Suppressor macrophage (primary cell): ENCODE data around the gene CUBN.
"Not testable (repeated sequence)": the region's sequence is repeated elsewhere in the genome, so short reads cannot be mapped to it uniquely, and the experiment has no call there.

Source experiments
- DNase-seq, 4 experiments: peaks; one replicate each; pipeline ENCODE4 v3.0.0-alpha.2; 2020 to 2022

CUBN gene

DNA sequence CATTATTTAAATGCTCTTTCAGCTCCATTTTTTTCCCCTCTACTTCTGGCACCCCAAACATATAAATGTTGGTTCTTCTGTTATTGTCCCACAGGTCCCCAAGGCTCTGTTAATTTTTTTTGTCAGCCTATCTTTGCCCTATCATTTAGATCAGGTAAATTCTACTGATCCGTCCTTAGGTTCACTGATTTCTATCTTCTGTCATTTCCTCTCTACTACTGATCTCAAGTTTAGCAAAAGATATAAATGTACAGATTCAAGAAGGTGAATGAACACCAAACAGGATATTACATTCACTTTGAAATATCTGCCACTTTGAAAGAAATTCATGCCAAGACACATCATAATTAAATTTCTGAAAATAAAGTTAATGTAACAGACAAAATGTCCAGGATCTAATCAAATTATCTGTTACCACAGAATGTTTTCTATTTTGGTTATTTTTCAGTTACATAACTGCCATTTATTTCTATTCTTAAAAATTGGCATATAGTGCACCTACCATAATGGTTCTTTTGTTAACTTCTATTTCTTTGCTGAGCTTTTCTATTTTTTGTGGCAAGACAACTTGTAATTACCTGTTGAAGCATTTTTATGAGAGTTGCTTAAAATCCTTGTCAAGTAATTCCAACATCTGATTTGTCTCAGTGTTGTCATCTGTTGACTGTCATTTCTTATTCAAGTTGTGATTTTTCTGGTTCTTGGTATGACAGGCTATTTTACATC is 12.1 kb upstream of the CUBN start:
- no peak for DNase-seq

DNA sequence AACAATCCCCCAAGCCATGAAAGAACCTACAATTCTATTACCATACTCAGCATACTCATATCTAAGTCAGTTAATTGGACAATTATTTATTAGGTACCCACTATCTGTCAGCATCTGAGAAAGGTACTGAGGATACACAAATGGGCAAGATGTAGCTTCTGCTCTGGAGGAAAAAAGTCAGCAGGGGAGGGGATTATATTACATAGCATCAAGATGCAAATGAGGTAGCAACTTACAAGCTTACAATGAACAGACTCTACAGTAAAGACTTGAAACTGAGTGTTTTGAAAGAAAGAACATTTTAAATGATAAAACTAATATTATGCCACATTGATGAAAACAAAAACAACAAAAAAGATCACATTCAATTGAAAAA is 10.8 kb upstream of the CUBN start:
- DNase-seq, result no peak

DNA sequence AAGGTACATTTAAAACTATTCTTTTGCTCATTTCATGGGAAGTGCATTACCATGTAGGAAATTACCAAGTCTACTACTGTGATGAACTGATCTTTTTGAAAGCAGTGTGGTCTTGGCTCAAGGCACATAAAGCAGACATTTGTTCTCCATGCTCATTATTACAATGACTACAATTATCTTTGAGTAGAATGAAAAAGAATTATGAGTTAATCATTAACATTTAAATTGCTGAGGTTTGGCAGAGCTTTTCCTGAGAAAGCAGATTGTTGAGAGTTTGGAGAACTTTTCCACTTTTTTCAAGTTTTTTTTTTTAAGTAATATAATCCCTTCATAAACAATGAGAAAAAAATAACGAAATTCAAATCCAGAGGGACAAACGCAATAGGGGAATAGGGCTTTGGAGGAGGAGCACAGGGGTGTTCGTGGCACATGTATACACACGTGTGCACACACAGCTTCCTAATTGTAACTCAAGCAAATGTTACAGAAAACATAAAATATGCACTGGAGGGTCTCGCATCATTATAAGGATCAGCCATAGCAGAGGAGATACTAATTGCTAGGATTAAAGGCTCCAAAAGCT is 8.9 kb upstream of the CUBN start:
- no peak for DNase-seq

DNA sequence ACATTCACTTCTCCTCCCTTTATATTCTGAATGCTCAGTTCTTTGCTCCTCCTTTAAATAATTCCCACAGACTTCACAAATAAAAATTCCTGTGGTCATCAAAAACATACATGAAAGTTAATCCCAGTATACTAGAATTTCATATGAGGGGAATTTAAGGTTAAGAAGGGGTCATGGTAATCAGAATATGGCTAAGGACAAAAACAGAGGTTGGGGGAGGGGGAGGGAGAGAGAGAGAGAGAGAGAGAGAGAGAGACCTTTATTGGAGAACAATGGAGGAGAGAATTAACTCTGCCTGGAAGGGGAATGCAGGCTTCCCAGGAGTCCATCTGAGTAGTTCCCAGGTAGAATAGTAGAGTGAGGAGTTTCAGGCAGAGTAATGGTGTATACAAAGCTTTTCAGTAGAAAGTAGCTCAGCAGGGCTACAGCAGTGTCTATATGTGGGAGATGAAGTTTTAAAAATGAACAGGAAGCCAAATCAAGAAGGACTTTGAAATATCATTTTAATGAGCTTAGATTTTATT is 5.2 kb upstream of the CUBN start:
- DNase-seq, result no peak

DNA sequence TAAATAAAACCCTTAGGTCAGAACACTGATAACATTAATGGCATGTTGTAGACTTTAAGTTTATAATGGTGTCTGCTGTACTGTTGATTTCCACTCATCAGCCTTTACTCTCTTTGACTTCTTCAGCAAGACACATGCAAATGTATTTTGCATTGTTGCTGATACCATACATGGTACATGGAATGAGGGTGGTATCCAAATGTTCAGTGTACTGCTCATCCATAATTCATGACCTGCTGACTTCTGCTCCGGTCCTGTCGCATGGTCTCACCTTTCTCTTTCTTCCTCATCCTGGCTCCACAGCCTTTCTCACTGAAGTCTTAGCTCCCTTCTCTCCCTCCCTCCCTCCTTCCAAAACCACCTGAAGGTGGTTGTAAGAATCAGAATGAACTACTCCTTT is 4.7 kb upstream of the CUBN start:
- DNase-seq, result no peak

DNA sequence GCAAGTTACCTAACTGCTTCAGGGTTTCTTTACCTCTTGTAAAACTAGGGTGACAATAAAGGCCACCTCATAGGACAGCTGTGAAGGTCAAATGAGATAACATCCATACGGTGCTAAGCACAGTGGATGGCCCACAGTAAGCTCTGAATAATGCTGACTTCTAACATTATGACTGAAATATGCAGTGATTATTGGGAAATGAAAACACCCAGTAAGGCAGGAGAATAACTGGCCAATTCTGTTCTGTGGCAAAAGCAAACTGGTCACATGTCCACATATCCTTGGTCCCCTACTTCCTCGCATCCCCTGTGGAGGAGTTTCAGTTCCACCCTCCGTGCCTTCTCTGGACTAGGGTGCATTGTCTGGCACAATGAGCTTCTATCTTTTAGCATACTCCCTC is 1.4 kb downstream of the CUBN start:
- peak; percentile 59 to 87 (median 76) for DNase-seq

DNA sequence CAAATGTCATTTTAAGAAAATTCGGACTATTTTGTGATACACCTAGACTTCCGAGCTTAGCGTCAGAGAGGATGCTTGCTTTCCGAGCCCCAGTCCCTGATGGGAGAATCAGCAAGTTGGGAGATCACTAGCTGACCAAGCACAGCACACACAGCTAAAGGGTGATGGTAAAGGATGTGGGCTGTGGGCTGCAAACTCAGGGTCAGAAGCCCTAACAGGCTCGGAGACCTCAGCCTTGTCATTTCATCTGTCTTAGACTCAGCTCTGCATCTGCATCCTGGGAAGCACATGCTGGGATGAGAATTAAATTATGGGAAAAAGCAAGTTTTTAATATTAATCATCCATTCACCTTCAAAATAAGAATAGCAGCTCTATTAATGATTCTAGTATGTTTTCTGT is 3.3 kb downstream of the CUBN start:
- no peak for DNase-seq

DNA sequence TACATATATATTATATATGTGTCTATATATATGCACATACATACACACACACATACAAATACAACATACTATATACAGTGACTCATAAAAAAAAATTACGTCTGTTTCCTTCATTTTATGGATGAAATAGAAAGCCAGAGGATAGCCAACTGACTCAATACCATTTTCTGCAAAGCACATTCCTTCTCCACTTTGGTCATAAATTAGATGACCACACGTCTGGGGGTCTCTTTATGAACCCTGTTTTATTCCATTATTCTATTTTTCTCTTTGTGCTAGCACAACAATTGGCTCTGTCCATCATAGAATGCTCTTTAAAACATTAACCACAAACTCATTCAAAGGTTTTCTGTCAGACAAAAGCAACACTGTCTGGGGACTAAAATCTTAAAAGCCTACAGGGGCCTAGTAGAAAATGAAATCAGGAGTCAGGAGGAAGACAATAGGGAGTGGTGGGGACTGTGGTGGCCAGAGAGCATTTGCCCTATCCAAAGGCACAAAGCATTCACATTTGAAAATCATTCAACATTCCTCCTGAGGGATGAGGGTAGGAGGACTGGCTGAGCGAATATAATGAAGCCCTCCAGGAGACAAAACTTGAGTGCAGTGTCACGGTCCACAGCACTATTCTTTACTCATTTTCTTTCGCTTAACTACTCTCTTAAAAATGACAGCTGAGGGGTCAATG is 4.3 kb downstream of the CUBN start:
- DNase-seq, result no peak

DNA sequence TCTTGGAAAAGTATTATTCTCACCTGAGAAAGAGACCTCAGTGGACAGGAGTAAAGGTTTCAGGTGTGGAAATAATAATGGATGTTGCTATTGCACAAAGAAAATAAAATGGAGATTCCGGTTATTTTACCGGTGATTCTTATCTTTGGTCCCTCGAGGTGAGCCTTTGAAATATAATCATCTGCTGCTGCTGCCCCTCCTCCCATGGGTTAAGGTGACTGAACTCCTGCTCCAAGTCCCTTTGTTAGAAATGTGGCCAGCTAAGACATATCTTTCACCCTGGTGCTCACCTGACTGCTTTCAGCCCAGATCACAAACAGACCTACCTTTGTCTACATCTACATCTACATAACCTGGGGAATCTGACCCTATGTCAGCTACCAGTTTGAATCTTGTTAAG is 5.7 kb downstream of the CUBN start:
- no peak for DNase-seq

DNA sequence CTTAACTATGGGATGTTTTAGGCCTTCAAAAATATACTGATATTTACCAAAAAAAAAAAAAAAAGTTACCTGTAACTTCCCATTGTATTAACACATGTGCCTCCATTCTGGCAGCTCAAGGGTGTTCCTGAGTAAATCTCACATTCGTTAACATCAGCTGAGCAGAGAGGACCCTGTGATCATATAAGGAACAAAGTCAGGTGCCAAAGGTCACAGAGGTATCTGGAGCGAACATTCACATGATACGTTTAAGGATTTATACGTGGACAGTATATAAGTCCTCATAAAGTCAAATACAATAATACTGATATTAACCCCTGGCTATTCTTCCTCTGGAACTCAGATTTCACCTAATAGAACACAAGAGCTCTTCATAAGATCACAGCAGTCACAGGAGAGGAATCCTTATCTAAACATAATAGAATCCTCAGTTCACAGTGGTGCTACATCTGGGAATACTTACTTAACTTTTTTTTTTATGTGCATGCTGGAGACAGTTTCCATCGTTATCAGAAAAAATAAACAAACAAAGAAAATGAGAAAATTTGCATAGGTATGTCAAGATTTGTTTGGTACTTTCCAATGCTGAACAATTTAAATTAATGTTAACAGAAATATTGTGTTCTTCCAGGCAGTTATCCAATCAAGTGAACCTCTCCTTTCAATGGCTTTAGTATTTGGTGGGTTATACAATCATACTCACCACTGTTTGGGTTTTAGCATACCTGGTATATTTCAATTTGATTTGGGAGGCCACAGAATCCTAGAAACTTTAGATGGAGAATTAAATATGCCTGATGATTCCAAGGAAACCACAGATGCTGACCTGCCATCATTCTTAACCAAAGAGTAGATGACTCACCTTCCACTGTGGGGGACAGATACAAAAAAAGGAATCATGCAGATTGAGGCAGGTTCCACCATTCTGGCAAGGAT is 6.6 kb downstream of the CUBN start:
- no peak for DNase-seq

DNA sequence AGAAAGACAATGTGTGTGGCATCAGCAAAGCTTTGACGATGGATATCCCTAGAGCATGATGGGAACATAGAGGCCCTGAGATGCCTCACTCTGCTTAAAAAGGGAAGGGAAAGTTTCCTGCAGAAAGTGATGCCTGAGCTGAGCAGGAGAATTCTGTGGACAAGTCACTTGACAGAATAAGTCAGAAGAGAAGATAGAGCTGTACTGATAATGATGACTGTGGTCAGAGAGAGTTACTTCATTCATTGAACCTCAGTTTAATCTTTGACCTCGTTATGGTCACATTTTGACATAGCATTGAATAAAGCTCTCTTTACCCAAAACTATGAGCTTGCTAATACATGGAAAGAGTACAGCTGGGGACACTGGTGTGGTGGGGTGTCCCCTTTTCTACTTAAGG is 7.6 kb downstream of the CUBN start:
- peak in 1 of 4 experiments; percentile 12 for DNase-seq

DNA sequence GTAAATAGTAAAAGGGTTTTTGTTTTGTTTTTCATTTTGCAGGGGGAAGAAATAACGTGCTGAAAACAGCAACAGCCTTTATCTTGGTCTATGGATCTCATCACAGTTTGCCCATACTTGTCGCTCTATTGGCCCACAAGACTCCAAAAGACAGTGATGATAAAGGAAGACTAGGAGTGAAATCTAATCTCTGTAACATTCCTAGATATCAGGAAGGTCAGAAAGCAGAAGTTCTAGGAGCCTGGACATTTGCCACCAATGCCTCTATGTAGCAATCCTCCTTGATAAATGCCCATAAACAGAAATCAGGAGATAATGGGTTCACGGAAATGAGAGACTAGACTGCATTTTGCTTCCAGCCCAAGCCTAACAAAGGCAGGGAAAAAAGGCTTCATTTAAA is 8.9 kb downstream of the CUBN start:
- DNase-seq, result peak; percentile 9 to 28 (median 21)

DNA sequence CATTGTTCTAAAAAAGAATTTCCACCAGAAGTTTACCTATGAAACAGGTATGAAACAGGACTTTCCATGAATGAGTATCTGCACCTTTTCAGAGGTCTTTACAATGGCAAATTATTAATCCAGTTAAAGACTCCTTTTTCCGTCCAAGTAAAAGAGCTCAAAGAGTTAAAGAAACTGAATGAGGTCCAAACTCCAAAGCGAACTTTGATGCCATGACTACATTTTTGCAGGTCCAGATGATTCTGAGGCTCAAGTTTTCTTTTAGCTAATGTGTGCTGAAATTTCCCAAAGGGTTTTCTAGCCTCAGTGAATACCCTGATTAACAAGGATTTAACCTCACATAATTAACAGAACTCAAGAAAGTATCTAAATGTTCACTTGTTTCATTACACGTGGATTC is 9.8 kb downstream of the CUBN start:
- DNase-seq, result no peak

DNA sequence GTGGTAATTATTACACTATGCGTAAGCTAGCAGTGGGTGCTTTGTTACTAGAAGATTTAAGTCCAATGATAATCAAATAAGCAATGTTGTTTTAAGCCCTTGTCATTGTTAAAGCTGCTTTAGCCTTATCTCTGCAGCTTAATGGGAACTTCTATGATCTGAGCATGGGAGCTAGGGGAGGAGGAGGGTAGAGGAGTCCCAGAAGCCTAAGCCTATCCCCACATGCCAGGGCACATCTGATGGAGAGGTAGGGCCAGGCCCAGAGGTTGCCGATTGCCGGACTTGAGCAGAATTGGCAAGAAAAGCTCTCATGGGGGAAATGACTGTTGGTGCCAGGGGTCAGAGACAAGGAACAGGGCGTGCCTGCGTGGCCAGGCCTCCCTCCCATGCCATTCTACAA is 13.4 kb downstream of the CUBN start:
- DNase-seq, result no peak

DNA sequence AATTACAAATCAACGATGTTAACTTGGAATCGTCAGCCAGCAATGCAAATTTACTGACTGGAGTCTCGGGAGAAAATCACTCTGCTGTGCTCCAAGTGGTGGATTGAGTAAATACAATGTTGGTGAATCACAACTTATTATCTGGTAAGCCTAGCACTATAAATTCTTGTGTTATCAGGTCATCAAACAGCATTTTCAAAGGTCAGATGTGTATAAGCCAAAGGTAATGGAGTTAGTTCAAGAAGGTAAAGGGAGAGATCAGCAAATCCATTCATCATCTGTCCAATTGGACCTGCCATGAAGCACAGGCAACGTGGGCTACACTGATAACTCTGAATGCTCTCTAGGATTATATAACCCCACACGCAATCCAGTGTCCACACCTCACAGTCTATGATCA is 13.9 kb downstream of the CUBN start:
- DNase-seq, result no peak

DNA sequence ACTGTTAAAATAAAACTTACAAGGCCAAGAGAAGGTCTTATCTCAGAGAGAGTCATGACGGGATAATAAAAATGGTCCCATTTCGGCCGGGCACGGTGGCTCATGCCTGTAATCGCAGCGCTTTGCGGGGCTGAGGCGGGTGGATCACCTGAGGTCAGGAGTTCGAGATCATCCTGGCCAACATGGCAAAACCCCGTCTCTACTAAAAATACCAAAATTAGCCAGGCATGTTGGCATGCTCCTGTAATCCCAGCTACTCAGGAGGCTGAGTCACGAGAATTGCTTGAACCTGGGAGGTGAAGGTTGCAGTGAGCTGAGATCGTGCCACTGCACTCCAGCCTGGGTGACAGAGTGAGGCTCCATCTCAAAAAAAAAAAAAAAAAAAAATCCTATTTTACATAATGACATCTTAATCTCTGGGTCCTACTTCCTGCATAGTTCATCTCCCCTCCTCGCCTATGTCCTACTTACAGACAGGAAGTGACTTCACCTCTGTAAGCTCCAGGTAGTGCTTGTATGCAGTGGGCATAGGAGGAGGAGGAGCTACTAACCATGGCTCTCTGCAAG is 14.7 kb downstream of the CUBN start:
- not testable (repeated sequence) for DNase-seq

DNA sequence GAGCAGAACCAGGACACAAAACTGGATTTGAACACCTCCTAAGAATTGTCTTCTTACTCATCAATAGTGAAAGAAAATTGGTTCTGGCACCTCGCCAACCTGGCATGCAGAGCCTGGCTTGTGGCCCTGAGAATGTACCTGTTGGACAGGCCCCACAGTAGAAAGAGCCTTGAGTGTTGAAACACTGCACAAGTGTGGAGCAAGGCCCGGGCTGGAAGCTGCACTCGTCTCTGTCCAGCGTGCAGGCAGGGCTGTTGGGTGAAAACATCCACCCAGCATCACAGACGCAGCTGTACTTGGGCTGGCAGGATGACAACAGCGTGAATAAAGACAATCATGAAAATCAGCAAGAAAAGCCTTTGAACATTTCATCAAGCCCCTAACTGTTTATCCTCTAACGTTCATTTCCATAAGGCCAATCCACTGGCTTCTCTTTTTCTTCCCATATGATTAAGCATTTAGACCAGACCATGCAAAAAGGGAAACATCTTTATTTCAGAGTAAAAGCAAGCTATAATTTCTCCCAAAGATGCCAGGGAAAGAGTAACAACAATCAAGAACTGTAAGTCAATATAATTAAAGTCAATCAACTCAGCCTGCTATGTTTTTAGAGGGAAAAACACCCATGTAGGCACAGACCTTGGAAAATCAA is 15.6 kb downstream of the CUBN start:
- DNase-seq, result peak in 1 of 4 experiments; percentile 3

DNA sequence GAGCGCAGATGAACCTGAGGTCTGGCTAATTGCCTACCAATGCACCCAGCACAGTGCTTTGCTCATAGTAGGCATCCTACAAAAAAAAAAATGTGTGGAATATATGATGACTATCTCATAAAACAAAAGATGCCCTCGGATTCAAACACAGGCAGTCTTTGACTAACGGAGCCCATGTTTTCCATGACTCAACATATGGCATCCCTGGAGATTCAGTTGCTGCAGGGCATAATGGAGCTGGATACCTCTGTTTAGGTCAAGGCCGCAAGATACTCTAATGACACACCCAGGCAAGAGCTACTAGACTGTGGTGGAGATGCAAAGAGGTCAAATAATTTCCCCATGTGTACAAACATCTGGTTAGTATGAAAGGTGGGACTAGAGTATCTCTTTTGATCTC is 16.3 kb downstream of the CUBN start:
- no peak for DNase-seq

DNA sequence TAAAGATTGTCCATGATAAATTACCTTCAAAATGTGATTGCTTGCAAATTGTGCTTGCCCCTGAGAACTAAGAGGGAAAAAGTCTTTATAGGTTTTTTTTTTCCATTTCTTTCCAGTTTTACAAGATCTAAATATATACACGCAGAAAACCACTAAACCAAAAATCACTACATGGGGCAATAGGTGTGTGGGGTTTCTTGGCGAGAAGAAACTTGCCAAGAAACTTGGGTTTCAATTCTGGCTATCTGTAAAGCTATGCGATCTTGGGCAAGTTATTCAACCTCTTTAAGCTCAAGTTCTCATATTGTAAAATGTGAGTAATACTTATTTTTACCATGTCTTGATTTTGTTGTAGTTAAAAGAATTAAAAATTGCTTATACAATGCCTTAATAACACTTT is 17.0 kb downstream of the CUBN start:
- DNase-seq, result no peak

DNA sequence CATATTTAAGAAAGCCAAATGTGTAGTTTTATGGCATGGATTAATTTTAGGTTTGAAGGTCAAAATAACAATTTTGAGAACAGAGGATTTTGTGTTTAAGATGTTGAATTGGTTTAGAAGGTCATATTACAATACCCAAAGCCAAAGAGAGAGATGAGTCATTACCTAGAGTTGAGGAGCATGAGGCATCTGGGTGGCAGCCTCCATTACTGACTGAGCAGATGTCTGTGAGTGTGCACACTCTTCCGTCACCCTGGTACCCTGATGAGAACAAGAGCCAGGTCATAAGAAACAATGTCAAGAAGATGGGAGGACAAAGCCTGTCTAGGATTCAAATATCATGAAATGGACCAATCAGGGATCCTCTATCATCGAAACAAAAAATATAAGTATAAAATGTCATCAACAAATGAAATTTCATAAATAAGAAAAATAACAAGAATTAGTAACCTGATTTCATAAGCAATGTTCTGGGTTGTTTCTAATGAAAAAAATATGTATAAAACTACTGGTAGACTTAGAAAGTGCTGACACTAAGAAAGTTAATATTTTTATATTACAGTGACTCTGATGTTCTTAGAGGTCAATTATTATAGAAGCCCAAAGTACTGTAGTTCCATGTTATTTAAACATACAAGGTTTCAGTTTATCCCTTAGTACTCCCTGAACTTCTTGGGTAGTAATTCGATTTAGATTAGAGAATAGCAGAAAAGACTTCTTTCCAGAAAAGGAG is 20.0 kb downstream of the CUBN start:
- DNase-seq, result peak; percentile 23 to 56 (median 42)

DNA sequence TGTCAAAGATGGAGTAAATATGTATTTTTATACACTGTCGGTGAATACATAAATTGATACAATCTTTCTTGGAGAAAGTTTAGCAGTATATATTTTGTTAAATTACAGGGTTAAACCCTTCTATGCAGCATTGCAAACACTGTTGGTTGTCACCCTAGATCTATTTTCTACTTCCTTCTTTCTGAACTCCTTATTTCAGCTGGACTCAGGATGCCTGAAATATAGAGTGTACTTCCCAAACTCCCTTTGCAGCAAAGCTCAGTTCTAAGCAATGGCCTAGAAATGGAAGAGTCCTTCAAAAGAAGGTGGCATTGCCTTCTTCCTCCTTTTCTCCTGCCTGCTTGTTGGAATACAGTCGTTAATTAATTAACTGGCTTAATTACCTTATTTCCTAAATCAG is 20.6 kb downstream of the CUBN start:
- DNase-seq, result peak; percentile 25 to 67 (median 44)
